GM23248 (cell line): ENCODE data around the gene HAUS8.

Source experiments
- EZH2 ChIP-seq: fragments of 200-600 bp; sonication (generic); IDR thresholded peaks from 2 replicates; pipeline ENCODE4 v1.6.1; 2018; ENCODE audit warnings: antibody characterized with exemption, mild to moderate bottlenecking; ENCODE audit not compliant: insufficient read depth, poor library complexity, severe bottlenecking
- EZH2phosphoT487 ChIP-seq: fragments of 200-600 bp; sonication (generic); IDR thresholded peaks from 2 replicates; pipeline ENCODE4 v1.6.1; 2018; ENCODE audit warnings: antibody characterized with exemption, moderate library complexity, mild to moderate bottlenecking, low read depth; ENCODE audit not compliant: insufficient read depth

GRCh38 chr19:17011485-17011884 lies 63.8 kb downstream of the HAUS8 start:
- no peak for TF ChIP-seq EZH2
- no peak for TF ChIP-seq EZH2phosphoT487
